SK-N-SH (cell line): ENCODE results near the gene ELAVL2. TPM values are rescaled to one million over a fixed set of nuclear protein-coding genes. Genes with fewer than 3 reads are reported as not detected.

Experiments used
- CTCF ChIA-PET: fragments of 300-600, 350-600 bp; formaldehyde crosslinking; extraction: SDS; loops from one replicate; lab custom pipeline; 2021; lab: Yijun Ruan, JAX
- POLR2A ChIA-PET: fragments of 350-600 bp; sonication (Branson Sonifier 250); formaldehyde crosslinking; extraction: SDS; loops from one replicate; lab custom pipeline; 2020; ENCODE audit warnings: antibody characterized with exemption, inconsistent platforms; lab: Yijun Ruan, JAX
- DNase-seq: peaks from one replicate; pipeline ENCODE4 v3.0.0; 2012
- H2AFZ ChIP-seq: fragments of 200-600 bp; sonication (generic); 2 replicates; pipeline ENCODE4 v1.8.1; 2016; ENCODE audit warnings: antibody characterized with exemption, mild to moderate bottlenecking, low read depth
- H3F3A ChIP-seq: fragments of 200-600 bp; sonication (generic); replicated peaks from 2 replicates; pipeline ENCODE3; 2016; ENCODE audit warnings: antibody characterized with exemption, mild to moderate bottlenecking; ENCODE audit not compliant: insufficient read depth
- H3K27ac ChIP-seq, 2 experiments: fragments of 200-500 bp in 1 of 2; fragments of 200-600 bp in 1 of 2; sonication (Bioruptor generic) in 1 of 2; sonication (generic), shearing (Covaris generic) in 1 of 2; 2 replicates each; pipeline versions ENCODE4 v1.5.1 to v1.6.1; 2014 to 2016; ENCODE audit warnings: low read depth in 2 of 2, inconsistent platforms in 1 of 2, low read length in 1 of 2, mild to moderate bottlenecking in 1 of 2, mixed read lengths in 1 of 2
- H3K27me3 ChIP-seq: fragments of 200-600 bp; sonication (generic), shearing (Covaris generic); 2 replicates; pipeline ENCODE4 v1.6.1; 2016; ENCODE audit warnings: mixed run types; ENCODE audit not compliant: insufficient read depth
- H3K36me3 ChIP-seq, 2 experiments: fragments of 200-500 bp in 1 of 2; fragments of 200-600 bp in 1 of 2; sonication (Bioruptor generic) in 1 of 2; sonication (generic) in 1 of 2; replicated peaks in 1 of 2; 2 replicates each; pipeline versions ENCODE3 to v1.5.1; 2014 to 2016; ENCODE audit warnings: low read length in 1 of 2, mild to moderate bottlenecking in 1 of 2; ENCODE audit not compliant: insufficient read depth in 2 of 2, control insufficient read depth in 1 of 2
- H3K4me1 ChIP-seq, 2 experiments: fragments of 200-500 bp in 1 of 2; fragments of 200-600 bp in 1 of 2; sonication (Bioruptor generic) in 1 of 2; sonication (generic), shearing (Covaris generic) in 1 of 2; 2 replicates each; pipeline versions ENCODE4 v1.5.1 to v1.6.1; 2014 to 2016; ENCODE audit warnings: low read depth in 1 of 2, low read length in 1 of 2, mixed run types in 1 of 2; ENCODE audit not compliant: insufficient read depth in 2 of 2, control insufficient read depth in 1 of 2
- H3K4me2 ChIP-seq: fragments of 200-600 bp; sonication (generic), shearing (Covaris generic); 2 replicates; pipeline ENCODE4 v1.6.1; 2017; ENCODE audit warnings: mixed run types
- H3K4me3 ChIP-seq, 2 experiments: fragments of 200-500 bp in 1 of 2; fragments of 200-600 bp in 1 of 2; sonication (Bioruptor generic) in 1 of 2; sonication (generic), shearing (Covaris generic) in 1 of 2; 2 replicates each; pipeline versions ENCODE4 v1.5.1 to v1.8.1; 2014 to 2016; ENCODE audit warnings: low read depth in 2 of 2, inconsistent platforms in 1 of 2, low read length in 1 of 2, mild to moderate bottlenecking in 1 of 2, mixed read lengths in 1 of 2, moderate library complexity in 1 of 2
- H3K79me2 ChIP-seq: fragments of 200-600 bp; sonication (generic); 2 replicates; pipeline ENCODE4 v1.8.1; 2017; ENCODE audit warnings: mild to moderate bottlenecking; ENCODE audit not compliant: insufficient read depth
- H3K9ac ChIP-seq: fragments of 200-600 bp; sonication (generic); 2 replicates; pipeline ENCODE4 v1.6.1; 2017; ENCODE audit warnings: mixed run types
- H3K9me2 ChIP-seq: fragments of 200-600 bp; sonication (generic); 2 replicates; pipeline ENCODE4 v1.6.1; 2017; ENCODE audit warnings: mixed run types
- H3K9me3 ChIP-seq: fragments of 200-600 bp; sonication (generic); 2 replicates; pipeline ENCODE4 v1.6.1; 2017; ENCODE audit warnings: mixed run types, mild to moderate bottlenecking, moderate library complexity
- H4K20me1 ChIP-seq: fragments of 200-600 bp; sonication (generic); 2 replicates; pipeline ENCODE4 v1.6.1; 2017; ENCODE audit warnings: mild to moderate bottlenecking, mixed run types; ENCODE audit not compliant: insufficient read depth
- ELF1 ChIP-seq: IDR thresholded peaks from 2 replicates; pipeline ENCODE4 v1.4.0; 2012
- EP300 ChIP-seq, 2 experiments: IDR thresholded peaks; 2 replicates each; pipeline versions ENCODE4 v1.4.0 to v1.6.1; 2012; ENCODE audit warnings: borderline replicate concordance in 1 of 2, low read depth in 1 of 2, low read length in 1 of 2
- FOXM1 ChIP-seq: IDR thresholded peaks from 2 replicates; pipeline ENCODE4 v1.4.0; 2012; ENCODE audit warnings: low read depth, mild to moderate bottlenecking
- GABPA ChIP-seq: IDR thresholded peaks from 2 replicates; pipeline ENCODE4 v1.4.0; 2012; ENCODE audit warnings: low read depth, mild to moderate bottlenecking
- GATA2 ChIP-seq: sonication (generic); formaldehyde crosslinking; IDR thresholded peaks from 2 replicates; pipeline ENCODE4 v1.5.0; 2020; ENCODE audit warnings: mild to moderate bottlenecking, missing genetic modification reagents
- JUND ChIP-seq: IDR thresholded peaks from 2 replicates; pipeline ENCODE4 v1.4.0; 2012
- NFIC ChIP-seq: IDR thresholded peaks from 2 replicates; pipeline ENCODE4 v1.4.0; 2012; ENCODE audit warnings: borderline replicate concordance
- RAD21 ChIP-seq: IDR thresholded peaks from 2 replicates; pipeline ENCODE4 v1.6.1; 2012; ENCODE audit warnings: mild to moderate bottlenecking, low read length
- RCOR1 ChIP-seq: fragments of 150-350 bp; IDR thresholded peaks from 2 replicates; pipeline ENCODE4 v1.6.1; 2017; ENCODE audit warnings: antibody characterized with exemption, low read length
- WGBS: methylation state at CpG from one replicate; pipeline ENCODE4 v1.1.6; 2017; ENCODE audit warnings: low lambda C conversion rate; 5-methylcytosine and 5-hydroxymethylcytosine counted together
- polyA plus RNA-seq, 3 experiments: library from polyadenylated mRNA; depleted of rRNA; stranded (reverse); fragments of >200 nt; gene quantifications; 2 replicates each; pipeline ENCODE4 v1.2.3, GENCODE V29; 2012
- TF ChIP-seq, protein P1 (sequence below): IDR thresholded peaks from 2 replicates; pipeline ENCODE4 v1.4.0; 2012; ENCODE audit warnings: low read depth, borderline replicate concordance
- TF ChIP-seq, protein P2 (sequence below): fragments of 150-350 bp; IDR thresholded peaks from 2 replicates; pipeline ENCODE4 v1.6.1; 2016; ENCODE audit warnings: mild to moderate bottlenecking, low read depth, low read length
- TF ChIP-seq, protein P3 (sequence below): IDR thresholded peaks from 2 replicates; pipeline ENCODE4 v1.6.1; 2012; ENCODE audit warnings: mild to moderate bottlenecking, low read depth, low read length, moderate library complexity
- TF ChIP-seq, protein P4 (sequence below): IDR thresholded peaks from 2 replicates; pipeline ENCODE4 v1.4.0; 2012; ENCODE audit warnings: low read depth
- TF ChIP-seq, protein P5 (sequence below): IDR thresholded peaks from 2 replicates; pipeline ENCODE4 v1.4.0; 2012; ENCODE audit warnings: low read depth, borderline replicate concordance

Gene ELAVL2
- polyA plus RNA-seq, 1 of the 3 experiments (the other 2 are of a cell fraction): 0.15 TPM

DNA sequence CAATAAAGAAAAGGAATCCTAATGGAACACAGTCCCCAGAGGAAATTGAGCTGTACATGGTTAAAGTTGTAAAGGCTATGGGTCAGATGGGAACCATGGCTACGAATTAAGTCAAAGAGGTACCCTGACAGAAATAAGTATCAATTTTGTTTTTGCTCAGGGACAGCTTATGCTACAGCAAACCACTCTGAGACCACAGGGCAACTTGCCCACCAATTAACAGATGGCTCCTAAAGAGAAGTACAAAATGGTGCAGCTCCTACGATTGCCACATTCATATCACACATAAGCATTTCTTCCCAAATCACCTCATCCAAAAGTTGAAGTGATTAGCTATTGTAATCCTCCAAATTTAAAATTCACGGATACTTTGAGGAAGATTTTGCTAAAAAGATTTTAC lies 83.0 kb downstream of the ELAVL2 start:
- Histone ChIP-seq H3K27ac (no peak overlapping the region), H3K9me3 (no peaks in the 10 kb centered on the region), H3K36me3 (no peaks in the 10 kb centered on the region), H3F3A (no peaks in the 10 kb centered on the region), H3K4me3 (no peak overlapping the region), H3K79me2 (no peaks in the 10 kb centered on the region), H3K9me2 (no peaks in the 10 kb centered on the region), H4K20me1 (no peaks in the 10 kb centered on the region), H3K4me2 (no peak overlapping the region), H3K9ac (no peak overlapping the region), H3K27me3 (no peaks in the 10 kb centered on the region), H3K4me1 (no peaks in the 10 kb centered on the region), H2AFZ (no peak overlapping the region)
- CTCF ChIA-PET: interaction anchor here (1.3 kb wide), 1 partner anchor 83 kb away, joined by 3 read pairs; the partner anchor contains the start of gene ELAVL2
- POLR2A ChIA-PET: no interaction called here
- DNase-seq: no peak
- TF ChIP-seq EP300 (IDR thresholded peaks at IDR 0.05; ENCODE audit: borderline replicate concordance in 1 of 2, low read depth in 1 of 2, low read length in 1 of 2) (no peak), RCOR1 (no peak), FOXM1 (no peak), JUND (no peak), RAD21 (no peak)
- TF ChIP-seq, protein P1, sequence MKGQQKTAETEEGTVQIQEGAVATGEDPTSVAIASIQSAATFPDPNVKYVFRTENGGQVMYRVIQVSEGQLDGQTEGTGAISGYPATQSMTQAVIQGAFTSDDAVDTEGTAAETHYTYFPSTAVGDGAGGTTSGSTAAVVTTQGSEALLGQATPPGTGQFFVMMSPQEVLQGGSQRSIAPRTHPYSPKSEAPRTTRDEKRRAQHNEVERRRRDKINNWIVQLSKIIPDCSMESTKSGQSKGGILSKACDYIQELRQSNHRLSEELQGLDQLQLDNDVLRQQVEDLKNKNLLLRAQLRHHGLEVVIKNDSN: no peak
- WGBS: 20% methylated on average over 3 of the region's 3 CpGs

DNA sequence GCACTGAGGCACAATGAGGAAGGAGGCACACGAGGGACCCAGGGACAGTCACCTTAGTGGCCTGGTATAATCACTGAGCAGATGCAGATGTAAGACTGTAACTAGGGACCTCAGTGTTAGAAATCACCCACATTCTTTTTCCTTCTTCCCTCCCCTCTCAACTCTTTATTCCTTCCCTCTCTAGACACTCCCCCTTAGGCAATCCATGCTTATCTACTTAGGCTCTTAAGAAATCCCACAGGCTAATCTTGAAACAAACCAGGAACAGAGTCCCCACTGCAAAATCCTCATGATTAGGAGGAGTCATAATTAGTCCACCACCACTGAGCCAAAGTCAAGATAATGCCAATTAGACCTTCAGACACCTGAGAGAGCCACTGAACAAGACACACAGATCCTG lies 84.7 kb downstream of the ELAVL2 start:
- ChIA-PET CTCF (no interaction called here), POLR2A (no interaction called here)
- Histone ChIP-seq H3K9me3 (no peaks in the 10 kb centered on the region), H3K4me2 (no peak overlapping the region), H3K9me2 (no peaks in the 10 kb centered on the region), H4K20me1 (no peaks in the 10 kb centered on the region), H3F3A (no peaks in the 10 kb centered on the region), H3K4me1 (no peaks in the 10 kb centered on the region), H3K4me3 (no peak overlapping the region), H3K36me3 (no peaks in the 10 kb centered on the region), H3K79me2 (no peaks in the 10 kb centered on the region), H3K27ac (no peak overlapping the region), H3K9ac (no peak overlapping the region), H3K27me3 (no peaks in the 10 kb centered on the region), H2AFZ (no peak overlapping the region)
- 11% methylated on average over 1 of the region's 1 CpG for WGBS
- TF ChIP-seq, protein P2, sequence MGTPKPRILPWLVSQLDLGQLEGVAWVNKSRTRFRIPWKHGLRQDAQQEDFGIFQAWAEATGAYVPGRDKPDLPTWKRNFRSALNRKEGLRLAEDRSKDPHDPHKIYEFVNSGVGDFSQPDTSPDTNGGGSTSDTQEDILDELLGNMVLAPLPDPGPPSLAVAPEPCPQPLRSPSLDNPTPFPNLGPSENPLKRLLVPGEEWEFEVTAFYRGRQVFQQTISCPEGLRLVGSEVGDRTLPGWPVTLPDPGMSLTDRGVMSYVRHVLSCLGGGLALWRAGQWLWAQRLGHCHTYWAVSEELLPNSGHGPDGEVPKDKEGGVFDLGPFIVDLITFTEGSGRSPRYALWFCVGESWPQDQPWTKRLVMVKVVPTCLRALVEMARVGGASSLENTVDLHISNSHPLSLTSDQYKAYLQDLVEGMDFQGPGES: no peak
- TF ChIP-seq GATA2 (CRISPR knock-in tag): no peak
- no peak for DNase-seq

DNA sequence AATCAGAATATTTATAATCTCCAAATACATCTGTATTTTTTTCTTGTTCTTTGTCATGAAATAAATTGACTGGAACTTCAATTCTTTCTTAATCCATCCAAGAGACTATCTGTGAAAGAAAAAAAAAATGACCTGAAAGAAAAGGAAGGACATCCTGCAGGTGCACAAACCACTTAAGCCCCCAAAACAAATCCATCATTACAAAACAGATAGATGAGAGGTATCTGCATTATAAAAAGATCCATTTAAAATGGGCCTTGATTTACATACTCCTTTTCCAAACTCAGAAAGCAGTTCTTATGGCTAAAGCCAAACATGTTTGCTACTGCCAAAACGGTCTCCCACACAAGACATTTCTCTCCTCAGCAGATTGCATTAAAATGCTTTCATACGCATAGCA lies 85.5 kb downstream of the ELAVL2 start:
- no peak overlapping the region for H3K4me3 ChIP-seq
- 36% methylated on average over 2 of the region's 2 CpGs for WGBS
- H3K9me2 ChIP-seq: no peaks in the 10 kb centered on the region
- no peaks in the 10 kb centered on the region for H3K36me3 ChIP-seq
- H3K4me2 ChIP-seq: no peak overlapping the region
- POLR2A ChIA-PET: no interaction called here
- H3K27me3 ChIP-seq: no peaks in the 10 kb centered on the region
- H3F3A ChIP-seq: no peaks in the 10 kb centered on the region
- no peak overlapping the region for H2AFZ ChIP-seq
- H4K20me1 ChIP-seq: no peaks in the 10 kb centered on the region
- H3K27ac ChIP-seq: no peak overlapping the region
- CTCF ChIA-PET: no interaction called here
- H3K9ac ChIP-seq: no peak overlapping the region
- no peaks in the 10 kb centered on the region for H3K9me3 ChIP-seq
- DNase-seq: no peak
- no peaks in the 10 kb centered on the region for H3K79me2 ChIP-seq
- H3K4me1 ChIP-seq: no peaks in the 10 kb centered on the region
- TF ChIP-seq NFIC: no peak
- TF ChIP-seq, protein P3, sequence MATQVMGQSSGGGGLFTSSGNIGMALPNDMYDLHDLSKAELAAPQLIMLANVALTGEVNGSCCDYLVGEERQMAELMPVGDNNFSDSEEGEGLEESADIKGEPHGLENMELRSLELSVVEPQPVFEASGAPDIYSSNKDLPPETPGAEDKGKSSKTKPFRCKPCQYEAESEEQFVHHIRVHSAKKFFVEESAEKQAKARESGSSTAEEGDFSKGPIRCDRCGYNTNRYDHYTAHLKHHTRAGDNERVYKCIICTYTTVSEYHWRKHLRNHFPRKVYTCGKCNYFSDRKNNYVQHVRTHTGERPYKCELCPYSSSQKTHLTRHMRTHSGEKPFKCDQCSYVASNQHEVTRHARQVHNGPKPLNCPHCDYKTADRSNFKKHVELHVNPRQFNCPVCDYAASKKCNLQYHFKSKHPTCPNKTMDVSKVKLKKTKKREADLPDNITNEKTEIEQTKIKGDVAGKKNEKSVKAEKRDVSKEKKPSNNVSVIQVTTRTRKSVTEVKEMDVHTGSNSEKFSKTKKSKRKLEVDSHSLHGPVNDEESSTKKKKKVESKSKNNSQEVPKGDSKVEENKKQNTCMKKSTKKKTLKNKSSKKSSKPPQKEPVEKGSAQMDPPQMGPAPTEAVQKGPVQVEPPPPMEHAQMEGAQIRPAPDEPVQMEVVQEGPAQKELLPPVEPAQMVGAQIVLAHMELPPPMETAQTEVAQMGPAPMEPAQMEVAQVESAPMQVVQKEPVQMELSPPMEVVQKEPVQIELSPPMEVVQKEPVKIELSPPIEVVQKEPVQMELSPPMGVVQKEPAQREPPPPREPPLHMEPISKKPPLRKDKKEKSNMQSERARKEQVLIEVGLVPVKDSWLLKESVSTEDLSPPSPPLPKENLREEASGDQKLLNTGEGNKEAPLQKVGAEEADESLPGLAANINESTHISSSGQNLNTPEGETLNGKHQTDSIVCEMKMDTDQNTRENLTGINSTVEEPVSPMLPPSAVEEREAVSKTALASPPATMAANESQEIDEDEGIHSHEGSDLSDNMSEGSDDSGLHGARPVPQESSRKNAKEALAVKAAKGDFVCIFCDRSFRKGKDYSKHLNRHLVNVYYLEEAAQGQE: no peak
- TF ChIP-seq, protein P4, sequence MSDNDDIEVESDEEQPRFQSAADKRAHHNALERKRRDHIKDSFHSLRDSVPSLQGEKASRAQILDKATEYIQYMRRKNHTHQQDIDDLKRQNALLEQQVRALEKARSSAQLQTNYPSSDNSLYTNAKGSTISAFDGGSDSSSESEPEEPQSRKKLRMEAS: no peak
- TF ChIP-seq, protein P1: no peak
- no peak for TF ChIP-seq ELF1
- TF ChIP-seq, protein P5, sequence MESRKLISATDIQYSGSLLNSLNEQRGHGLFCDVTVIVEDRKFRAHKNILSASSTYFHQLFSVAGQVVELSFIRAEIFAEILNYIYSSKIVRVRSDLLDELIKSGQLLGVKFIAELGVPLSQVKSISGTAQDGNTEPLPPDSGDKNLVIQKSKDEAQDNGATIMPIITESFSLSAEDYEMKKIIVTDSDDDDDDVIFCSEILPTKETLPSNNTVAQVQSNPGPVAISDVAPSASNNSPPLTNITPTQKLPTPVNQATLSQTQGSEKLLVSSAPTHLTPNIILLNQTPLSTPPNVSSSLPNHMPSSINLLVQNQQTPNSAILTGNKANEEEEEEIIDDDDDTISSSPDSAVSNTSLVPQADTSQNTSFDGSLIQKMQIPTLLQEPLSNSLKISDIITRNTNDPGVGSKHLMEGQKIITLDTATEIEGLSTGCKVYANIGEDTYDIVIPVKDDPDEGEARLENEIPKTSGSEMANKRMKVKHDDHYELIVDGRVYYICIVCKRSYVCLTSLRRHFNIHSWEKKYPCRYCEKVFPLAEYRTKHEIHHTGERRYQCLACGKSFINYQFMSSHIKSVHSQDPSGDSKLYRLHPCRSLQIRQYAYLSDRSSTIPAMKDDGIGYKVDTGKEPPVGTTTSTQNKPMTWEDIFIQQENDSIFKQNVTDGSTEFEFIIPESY: no peak
- no peak for TF ChIP-seq GABPA
